Measurements from ENCODE around the gene UGT1A6.

Gene UGT1A6

GRCh38 chr2:233681521-233682099 lies 11.1 kb upstream of the UGT1A6 start, which contains the start of gene UGT1A7:
TSS of gene UGT1A7 (plus strand) at chr2:233681901. CDS start at chr2:233681938, 37 bp downstream.
- no peak for DNase-seq (ENCODE audit: low read depth, low spot score)
- H3K4me3 ChIP-seq (ENCODE audit: low read depth, low read length) = no peak within 1 kb of the TSS
- ChIA-PET POLR2A (no interaction called here), CTCF (interaction anchor here (1.3 kb wide), 1 partner anchor 233 kb away, joined by 5 read pairs; no protein-coding TSS in a partner anchor)
- no peak for TF ChIP-seq CTCF (IDR thresholded peaks at IDR 0.05; ENCODE audit: insufficient read depth, low read length, missing control alignments)

- POLR2A ChIA-PET = no interaction called here
- CTCF ChIA-PET = no interaction called here
- DNase-seq (ENCODE audit: low read depth, low spot score) = no peak
- no peak for TF ChIP-seq CTCF (IDR thresholded peaks at IDR 0.05; ENCODE audit: insufficient read depth, low read length, missing control alignments)
- H3K4me3 ChIP-seq (ENCODE audit: low read depth, low read length) = no peak overlapping the region
These were observed 8.1 kb upstream of the UGT1A6 start for GRCh38 chr2:233684640-233685039.

- CTCF ChIA-PET = interaction anchor here (1.0 kb wide), 1 partner anchor 25 kb away, joined by 6 read pairs; no protein-coding TSS in a partner anchor
- POLR2A ChIA-PET = no interaction called here
- no peak for DNase-seq (ENCODE audit: low read depth, low spot score)
- TF ChIP-seq CTCF (IDR thresholded peaks at IDR 0.05; ENCODE audit: insufficient read depth, low read length, missing control alignments) = no peak
- H3K4me3 ChIP-seq (ENCODE audit: low read depth, low read length) = no peak overlapping the region
These were observed 5.8 kb upstream of the UGT1A6 start for GRCh38 chr2:233686928-233687327.

GRCh38 chr2:233688341-233688740 lies 4.3 kb upstream of the UGT1A6 start:
- ChIA-PET POLR2A (no interaction called here), CTCF (interaction anchor here (0.6 kb wide), 1 partner anchor 239 kb away, joined by 3 read pairs; no protein-coding TSS in a partner anchor)
- no peak for TF ChIP-seq CTCF (IDR thresholded peaks at IDR 0.05; ENCODE audit: insufficient read depth, low read length, missing control alignments)
- no peak for DNase-seq (ENCODE audit: low read depth, low spot score)
- no peak overlapping the region for H3K4me3 ChIP-seq (ENCODE audit: low read depth, low read length)

- ChIA-PET POLR2A (no interaction called here), CTCF (interaction anchor here (0.6 kb wide), 1 partner anchor 240 kb away, joined by 3 read pairs; no protein-coding TSS in a partner anchor)
- H3K4me3 ChIP-seq (ENCODE audit: low read depth, low read length) = no peak overlapping the region
- no peak for DNase-seq (ENCODE audit: low read depth, low spot score)
- no peak for TF ChIP-seq CTCF (IDR thresholded peaks at IDR 0.05; ENCODE audit: insufficient read depth, low read length, missing control alignments)
These were observed 3.7 kb upstream of the UGT1A6 start for GRCh38 chr2:233689031-233689430.

GRCh38 chr2:233689501-233689900 lies 3.2 kb upstream of the UGT1A6 start:
- CTCF ChIA-PET = interaction anchor here (1.3 kb wide), 1 partner anchor 23 kb away, joined by 3 read pairs; the partner anchor contains the start of gene UGT1A5
- TF ChIP-seq CTCF (IDR thresholded peaks at IDR 0.05; ENCODE audit: insufficient read depth, low read length, missing control alignments) = no peak
- H3K4me3 ChIP-seq (ENCODE audit: low read depth, low read length) = no peak overlapping the region
- POLR2A ChIA-PET = interaction anchor here (0.6 kb wide), 1 partner anchor 173 kb away, joined by 3 read pairs; no protein-coding TSS in a partner anchor
- DNase-seq (ENCODE audit: low read depth, low spot score) = no peak
